NCI-H345 (cell line): Measurements from ENCODE around the gene KRTAP6-2.

Experiments
- DNase-seq: peaks from one replicate; lab custom pipeline; 2025; lab: John Stamatoyannopoulos, UW

KRTAP6-2 gene

GRCh38 chr21:30567617-30568016 lies 31.1 kb downstream of the KRTAP6-2 start:
- DNase-seq, result no peak

- DNase-seq, result no peak
Observed at GRCh38 chr21:30563630-30564029, 35.1 kb downstream of the KRTAP6-2 start.

- no peak for DNase-seq
Observed at GRCh38 chr21:30563072-30563471, 35.6 kb downstream of the KRTAP6-2 start.

GRCh38 chr21:30561957-30562356 lies 36.7 kb downstream of the KRTAP6-2 start:
- no peak for DNase-seq

GRCh38 chr21:30561264-30561895 lies 37.3 kb downstream of the KRTAP6-2 start, which contains the start of gene KRTAP19-7:
TSS of gene KRTAP19-7 (minus strand) at chr21:30561314. CDS start at chr21:30561289, 25 bp downstream.
- no peak for DNase-seq

- no peak for DNase-seq
Observed at GRCh38 chr21:30555095-30555494, 43.6 kb downstream of the KRTAP6-2 start.

GRCh38 chr21:30552782-30553181 lies 45.9 kb downstream of the KRTAP6-2 start:
- no peak for DNase-seq
